HG03095 (cell line): ENCODE results near the gene C1orf21.

Source experiments
- ATAC-seq: cut with Tn5 transposase; IDR thresholded peaks from one replicate; pipeline ENCODE4 v1.9.1; 2021; ENCODE audit warnings: moderate library complexity; ENCODE audit not compliant: unreplicated experiment

Gene C1orf21

DNA sequence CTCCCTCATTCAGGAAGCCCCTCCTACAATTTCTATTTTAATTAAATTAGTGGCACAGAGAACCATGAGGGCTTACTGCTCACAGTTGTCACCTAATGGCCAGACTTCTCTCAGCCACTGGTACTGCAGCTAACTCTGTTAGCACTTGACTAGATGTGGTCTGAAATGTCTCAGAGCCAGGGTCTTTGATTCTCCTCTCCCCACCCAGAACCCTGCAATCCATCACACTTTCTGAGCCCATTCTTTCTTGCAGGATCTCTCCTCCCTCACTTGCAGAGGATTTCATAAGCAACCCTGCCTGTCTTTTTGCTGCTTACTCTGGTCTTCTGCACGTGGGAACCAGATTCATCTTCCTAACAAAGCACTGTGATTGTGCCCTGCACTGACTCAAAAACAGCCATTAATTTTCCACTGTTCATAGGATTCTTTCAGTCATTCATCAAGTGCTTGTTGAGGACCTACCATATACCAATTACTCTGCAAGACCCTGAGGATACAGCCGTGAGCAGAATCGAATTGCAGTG, 259.4 kb downstream of the C1orf21 start:
- ATAC-seq = no peak

DNA sequence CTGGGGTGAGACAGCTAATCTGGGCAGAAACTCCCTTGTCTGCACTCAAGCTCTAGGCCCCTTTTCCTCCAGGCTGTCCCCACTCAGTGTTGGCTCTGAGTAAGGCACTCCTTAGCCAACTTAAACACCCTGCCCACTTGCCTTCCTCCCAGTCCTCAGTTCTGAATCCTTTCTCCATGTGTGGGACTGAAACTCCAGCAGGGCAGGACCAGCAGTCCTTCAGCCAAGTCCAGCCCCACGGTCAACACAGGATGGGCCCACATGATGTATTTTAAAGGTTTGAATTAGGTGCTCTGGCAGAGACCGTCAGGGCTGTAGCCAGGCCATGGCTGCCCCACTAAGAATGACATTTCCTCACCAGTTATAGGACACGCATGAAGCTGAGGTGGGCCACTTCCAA, 260.0 kb downstream of the C1orf21 start:
- no peak for ATAC-seq

DNA sequence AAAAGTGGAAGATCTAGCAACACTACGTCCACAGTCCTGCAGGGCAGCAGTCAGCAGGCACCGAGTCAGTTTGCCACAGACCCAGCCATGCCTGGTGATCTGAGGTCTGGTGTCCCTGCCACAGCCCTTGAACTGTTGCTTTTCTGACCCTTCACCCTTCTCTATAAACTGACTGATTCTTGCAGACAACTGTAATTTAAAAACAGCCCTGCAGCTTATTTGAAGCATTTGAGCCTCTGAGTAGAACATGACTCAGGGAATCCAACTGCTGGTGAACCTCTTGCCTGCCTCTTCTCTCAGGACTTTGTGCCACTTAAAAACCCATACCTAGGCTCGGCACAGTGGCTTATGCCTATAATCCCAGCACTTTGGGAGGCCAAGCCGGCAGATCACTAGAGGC, 260.6 kb downstream of the C1orf21 start:
- no peak for ATAC-seq

DNA sequence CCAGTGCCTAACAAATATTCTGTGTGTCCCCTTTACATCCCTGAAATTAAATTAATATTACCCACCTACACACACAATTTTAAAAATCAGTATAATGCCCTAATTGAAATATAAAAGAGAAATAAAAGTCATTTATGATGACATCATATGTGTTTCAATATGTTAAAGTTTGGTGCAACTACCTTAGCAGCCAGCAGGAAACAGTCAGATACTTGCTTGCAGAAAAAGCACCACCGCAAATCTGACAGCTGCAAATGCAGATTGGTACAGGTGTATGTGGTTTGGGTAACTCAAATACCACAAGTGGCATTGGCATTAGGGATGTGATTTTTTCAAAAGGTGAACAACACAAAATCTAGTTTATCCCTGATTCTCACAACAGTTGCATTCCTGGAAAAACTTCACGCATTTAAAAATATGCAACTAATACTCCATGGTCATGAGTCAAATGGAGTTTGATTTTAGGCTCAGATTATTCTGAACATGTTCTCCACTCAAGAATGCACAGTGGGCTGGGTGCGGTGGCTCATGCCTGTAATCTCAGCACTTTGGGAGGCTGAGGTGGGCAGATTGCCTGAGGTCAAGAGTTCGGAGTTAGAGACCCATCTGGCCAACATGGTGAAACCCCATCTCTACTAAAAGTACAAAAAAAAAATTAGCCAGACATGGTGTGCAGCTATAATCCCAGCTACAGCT, 261.5 kb downstream of the C1orf21 start:
- ATAC-seq = no peak

DNA sequence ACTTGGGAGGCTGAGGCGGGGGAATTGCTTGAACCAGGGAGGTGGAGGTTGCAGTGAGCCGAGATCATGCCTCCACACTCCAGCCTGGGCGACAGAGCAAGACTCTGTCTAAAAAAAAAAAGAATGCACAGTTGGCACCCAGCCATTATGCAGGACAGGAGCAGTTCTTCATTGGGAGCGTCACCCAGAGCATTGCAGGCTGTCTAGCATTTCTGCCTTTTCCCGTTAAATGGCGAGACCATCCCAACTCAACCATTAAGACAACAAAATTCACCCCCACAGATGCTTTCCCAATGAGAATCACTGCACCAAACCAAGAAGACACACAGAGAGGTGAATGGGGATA, 262.0 kb downstream of the C1orf21 start:
- ATAC-seq = no peak

DNA sequence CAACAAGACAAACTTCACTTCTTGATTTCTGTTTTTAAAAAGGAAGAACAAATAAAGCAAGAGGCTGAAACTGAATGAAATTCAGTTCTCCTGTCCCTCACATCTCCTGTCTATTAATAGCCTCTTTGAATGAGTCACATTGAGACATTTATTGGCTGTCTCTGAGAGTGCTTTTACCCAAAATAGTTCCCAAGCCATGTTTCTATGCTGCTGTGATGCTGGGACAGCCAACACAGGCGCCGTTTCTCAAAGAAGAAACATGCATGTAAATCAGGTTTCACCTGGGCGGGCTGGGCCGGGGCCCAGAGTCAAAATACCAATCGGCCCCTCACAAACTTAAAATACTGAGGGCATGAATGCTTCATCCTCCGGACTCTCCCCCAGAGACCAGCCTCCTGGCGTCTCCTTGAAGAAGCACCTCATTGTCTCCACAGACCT, 262.6 kb downstream of the C1orf21 start:
- peak; percentile 95 for ATAC-seq

DNA sequence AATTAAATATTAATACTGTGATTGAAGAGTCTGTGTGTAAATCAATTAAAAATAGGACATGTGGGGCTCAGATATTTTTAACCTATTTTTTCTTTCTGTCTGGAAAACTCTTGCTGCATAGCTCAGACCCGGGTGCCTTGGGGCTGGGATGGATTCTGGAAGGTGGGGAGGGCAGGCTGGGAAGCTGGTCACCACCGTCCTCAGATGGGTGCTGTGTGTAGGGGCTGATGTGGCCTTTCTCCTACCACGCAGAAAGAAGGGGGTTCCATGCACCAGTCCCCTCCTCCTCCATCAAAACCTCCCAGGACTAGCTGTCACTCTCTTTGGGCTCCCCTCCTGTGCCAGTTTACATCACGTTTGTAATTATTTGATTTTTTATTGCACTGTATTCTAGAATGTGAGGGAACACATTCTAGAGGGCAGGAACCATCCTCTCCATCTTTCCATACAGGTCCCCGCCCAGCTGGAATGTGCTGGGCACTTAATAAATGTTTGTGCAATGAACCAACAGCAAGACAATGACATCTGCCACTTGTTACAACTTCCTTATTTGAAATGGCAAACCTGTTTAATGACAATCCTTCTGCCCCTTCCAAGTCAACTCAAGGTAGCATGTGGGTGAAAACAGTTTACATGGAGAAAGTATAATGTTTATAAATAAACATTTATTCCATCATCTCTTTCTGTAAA, 263.5 kb downstream of the C1orf21 start:
- no peak for ATAC-seq

DNA sequence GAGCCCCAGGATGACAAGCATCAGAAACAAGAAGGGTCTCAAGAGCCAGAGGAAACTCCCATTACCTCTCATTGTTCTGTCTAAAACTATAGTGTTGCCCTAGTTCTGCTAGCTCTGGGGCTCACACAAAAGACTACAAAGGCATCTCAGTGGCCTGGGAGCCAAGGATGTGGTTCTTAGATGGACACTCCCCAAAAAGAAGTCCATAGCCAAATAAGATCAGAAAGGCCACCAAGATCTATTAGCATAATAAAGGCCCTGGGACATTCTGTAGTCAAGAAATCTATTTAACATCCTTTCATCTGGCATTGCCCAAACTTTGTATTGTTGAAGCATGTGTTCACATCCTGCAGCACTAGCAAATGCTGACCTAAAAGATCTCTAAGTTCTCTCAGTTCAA, 268.4 kb downstream of the C1orf21 start:
- ATAC-seq = no peak

DNA sequence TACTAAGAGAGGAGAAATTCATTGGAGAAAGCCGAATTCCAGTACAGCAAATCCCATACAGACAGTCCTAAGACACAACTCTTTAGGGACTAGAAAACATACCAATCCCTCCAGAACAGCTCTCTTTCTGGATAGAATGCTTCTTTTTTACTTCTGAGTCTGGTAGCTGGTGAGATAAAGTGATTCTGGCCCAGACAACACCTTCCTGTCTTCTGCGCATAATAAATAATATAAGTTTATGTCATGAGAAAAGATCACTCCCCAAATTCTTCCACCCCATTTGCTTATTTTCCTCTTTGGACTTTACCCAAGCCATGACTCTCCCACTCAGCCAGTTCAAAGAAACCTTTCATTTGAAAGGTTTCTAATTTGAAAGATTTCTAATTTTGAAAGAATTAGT, 269.4 kb downstream of the C1orf21 start:
- no peak for ATAC-seq

DNA sequence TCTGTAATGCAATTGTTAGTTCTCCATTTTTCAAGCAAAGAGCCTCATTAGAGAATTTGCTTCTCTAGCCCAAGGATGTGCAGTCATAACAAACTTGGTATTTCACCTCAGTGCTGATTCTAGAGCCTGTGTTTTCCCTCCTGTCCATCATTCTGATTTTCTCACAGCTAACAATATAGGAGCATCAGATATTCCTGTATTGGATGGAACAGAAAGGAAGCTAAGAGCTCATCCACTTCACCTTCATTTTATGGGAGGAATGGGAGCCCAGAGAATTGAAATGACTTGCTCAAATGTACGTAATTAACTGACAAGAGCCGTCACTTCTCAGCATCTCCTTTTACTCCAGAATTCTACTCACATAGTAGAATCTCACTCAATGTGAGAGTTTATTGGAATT, 271.2 kb downstream of the C1orf21 start:
- ATAC-seq = no peak

DNA sequence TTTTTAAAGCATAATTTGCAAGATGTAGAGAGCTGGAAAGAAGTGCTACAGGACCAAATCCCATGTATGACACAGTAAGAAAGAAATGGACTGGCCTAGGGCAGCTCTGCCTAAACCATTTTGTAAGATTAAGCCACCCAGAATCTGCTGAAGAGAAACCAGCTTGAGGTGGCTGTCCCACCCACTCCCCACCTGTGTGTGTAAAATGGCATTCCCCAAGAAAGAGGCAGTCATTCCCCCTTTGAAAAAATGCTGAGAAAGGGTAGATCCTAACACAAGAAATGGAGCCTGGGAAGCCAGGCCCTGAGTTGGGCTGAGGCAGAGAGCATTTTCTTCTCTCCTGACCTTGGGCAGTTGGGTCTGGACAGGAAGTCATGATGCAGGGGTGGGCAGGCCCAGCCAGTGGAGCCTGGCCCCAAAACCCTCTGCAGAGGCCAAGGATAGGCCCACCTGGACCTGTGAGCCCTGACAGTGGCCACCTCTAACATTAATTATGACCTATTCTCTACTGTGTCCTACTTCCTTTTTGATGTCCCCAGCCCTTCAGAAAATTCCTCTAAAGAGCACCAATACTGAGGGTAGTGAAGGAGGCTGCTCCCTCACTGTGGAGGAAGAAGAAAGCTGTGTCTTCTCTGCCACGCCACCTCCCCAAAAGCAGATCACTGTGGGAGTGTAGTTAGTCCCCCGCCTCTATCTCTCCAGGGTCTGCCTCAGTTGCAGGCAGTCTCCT, 273.8 kb downstream of the C1orf21 start:
- ATAC-seq = no peak

DNA sequence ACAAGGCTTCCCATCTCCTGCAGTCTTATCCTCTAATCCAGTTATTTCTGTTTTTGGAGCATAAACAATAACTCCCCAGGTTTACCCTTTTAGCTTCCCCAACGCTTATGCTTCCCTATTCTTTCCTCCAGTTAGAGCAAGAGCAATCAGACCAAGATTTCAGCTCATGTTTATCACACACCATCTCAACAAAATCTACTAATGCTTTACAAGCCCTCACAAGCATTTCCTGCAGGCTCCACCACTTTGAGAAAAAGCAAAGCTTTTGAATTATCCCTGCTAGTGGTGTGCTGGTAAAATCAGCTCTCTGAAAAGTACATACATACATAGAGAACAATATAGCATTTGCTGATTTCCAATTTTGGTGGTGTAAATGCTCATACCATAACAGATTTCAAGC, 275.0 kb downstream of the C1orf21 start:
- no peak for ATAC-seq

DNA sequence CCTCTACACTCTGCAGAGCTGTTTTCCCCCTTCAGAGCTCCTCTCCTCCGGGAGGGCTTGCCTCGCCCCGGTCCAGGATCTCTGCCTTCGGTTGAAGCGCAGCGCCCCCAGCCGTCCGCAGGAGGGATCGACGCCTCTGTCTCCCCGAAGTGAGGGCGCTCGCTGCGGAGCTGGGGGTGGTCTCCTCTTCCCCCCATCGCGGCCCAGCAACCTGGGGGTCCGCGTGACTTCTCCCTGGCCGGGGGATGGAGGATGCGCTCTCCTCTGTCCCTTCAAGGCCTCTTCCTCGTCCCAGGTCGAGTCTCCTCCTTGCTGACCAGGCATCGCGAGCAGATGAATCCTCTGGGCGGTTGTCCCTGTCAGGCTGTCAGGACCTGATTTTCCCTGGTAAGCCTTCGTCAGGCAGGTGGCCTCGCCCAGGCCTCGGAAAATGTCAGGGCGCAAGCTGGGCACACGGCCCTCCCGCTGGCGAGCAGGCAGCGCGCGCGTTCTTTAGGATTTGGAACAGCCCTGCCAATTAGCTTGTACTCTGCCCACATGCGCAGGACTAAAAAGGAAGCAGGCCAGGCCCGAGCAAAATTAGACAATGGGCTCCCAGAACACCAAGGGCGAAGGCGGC, 277.3 kb downstream of the C1orf21 start:
- no peak for ATAC-seq

DNA sequence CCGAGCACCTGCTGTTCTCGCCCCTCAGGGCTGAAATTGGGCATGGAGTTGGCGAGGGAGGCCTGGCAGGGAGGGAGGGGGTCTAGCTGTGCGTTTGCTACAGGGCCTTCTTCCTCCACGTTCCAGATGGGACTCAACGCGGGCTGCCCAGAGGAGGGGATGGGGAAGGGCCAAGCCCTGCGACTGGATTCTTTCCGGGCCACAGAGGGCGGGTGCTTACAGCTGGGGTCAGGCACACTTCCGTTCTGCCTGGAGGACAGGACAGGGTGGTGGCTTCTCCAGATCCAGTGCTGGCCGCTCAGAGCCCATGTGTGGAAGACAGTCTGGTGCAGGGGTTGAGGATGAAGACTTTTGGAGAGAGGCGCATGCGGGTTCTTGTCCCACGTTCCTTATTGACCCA, 277.8 kb downstream of the C1orf21 start:
- ATAC-seq = no peak

DNA sequence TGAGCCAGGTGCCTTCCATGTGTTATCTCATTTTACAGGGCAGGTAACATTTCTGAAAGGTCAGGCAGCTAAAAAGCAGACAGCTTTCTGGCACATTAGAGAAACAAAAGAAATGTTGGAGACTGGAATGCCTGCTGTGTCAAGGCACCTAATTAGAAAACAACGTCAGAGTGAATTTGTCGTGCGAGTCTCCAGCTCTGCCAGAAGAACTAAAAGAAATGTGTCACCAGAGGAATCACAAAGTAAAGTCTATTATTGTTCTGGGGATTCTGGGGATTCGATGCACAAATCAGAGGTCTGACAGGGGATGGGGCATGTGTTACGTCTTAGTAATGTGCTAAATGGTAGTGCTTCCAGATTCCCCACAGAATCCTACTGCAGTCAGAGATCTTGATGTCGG, 278.5 kb downstream of the C1orf21 start:
- no peak for ATAC-seq

DNA sequence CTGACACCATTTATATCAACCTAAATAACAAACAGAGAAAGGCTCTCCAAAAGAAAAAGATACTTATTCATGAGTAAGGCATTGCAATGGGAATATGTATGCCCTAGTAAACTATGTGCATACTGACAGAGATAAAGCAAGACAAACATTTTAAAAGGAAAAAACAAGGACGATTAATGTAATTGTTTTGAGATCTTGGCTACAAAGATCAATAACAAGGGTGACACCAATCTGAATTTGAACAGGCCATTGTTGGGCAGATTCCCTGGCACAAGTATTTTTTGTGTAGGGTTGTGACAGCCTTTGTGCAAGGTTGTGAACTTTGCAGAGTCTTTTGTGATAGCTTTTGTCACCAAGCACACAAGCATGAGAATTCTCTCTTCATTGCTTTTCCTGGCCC, 282.6 kb downstream of the C1orf21 start:
- ATAC-seq = no peak

DNA sequence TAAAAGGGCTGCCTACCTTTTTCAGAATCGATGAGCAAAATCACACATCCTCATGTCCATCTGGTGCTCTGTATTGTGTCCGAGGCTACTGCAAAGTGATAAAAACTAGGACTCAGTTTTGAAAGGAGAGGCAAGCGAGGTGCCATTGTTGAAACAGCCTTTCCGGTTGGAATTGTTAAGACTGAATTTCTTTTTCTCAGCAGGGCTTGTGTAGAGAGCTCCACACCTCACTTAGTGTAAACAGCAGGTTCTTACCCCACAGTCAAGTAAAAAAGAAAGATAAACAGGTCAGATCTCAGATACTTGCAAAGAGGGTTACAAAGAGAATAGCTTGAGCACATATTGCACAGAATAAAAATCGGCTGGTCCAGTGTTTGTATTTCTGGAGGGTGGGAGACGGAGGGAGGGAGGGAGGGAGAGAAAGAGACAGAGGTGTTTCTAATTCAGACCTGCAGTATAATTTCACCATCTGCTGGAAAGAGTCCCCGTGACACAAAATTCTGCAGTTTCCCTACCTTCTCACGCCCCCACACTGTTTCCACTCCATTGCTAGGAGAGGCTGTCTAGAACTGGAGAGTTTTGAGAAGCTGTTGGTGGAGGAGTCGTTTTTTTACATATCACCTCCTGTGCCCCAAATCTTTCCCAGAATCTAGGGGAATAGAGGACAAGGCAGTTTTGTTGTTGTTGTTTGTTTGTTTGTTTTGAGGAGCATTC, 285.3 kb downstream of the C1orf21 start:
- ATAC-seq = no peak

DNA sequence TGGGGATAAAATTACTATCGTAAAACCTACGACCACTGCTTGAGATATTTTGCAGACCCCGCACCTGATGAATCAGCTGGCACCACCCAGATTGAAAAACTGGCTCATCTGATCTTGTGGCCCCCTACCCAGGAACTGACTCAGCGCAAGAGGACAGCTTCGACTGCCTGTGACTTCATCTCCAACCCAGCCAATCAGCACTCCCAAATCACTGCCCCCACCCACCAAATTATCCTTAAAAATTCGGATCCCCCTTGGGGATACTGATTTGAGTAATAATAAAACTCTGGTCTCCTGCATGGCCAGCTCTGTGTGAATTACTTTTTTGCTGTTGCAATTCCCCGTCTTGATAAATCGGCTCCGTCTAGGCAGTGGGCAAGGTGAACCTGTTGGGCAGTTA, 286.5 kb downstream of the C1orf21 start:
- no peak for ATAC-seq

DNA sequence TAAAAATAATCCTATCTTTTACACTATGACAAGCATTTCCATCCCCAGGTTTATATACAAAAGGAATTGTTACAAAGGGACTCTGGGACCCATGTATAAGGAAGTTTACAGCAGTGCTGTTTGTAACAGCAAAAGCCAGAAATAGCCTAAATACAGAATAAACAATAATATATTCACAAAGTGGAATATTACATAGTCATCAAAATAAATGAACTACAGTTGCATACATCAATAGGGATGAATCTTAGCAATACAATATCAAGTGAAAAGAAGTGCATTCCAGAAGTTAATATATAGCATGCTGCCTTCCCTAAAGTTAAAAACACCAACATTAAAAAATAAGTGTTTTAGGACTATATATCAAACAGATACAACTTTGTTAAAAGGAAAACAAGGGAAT, 290.5 kb downstream of the C1orf21 start:
- ATAC-seq = no peak
